GM18498 (cell line): ENCODE results near the gene TOX2.

ENCODE experiments used
- ATAC-seq: cut with Tn5 transposase; IDR thresholded peaks from one replicate; pipeline ENCODE4 v1.9.1; 2021; ENCODE audit warnings: mild to moderate bottlenecking, moderate library complexity; ENCODE audit not compliant: unreplicated experiment

TOX2 gene

GRCh38 chr20:43914311-43915210 lies at the start of gene TOX2:
Gene TOX2, plus strand, starts transcription at chr20:43914852. Its CDS starts 40 bp downstream, at chr20:43914892.
- ATAC-seq, result peak; percentile 62

GRCh38 chr20:43868091-43868490 lies 46.6 kb upstream of the TOX2 start:
- ATAC-seq, result no peak

GRCh38 chr20:43870484-43870883 lies 44.2 kb upstream of the TOX2 start:
- ATAC-seq, result no peak

- ATAC-seq, result no peak
Measured at GRCh38 chr20:43878776-43879175, 35.9 kb upstream of the TOX2 start.

GRCh38 chr20:43893930-43894329 lies 20.7 kb upstream of the TOX2 start:
- no peak for ATAC-seq

- no peak for ATAC-seq
Measured at GRCh38 chr20:43894491-43894890, 20.2 kb upstream of the TOX2 start.

GRCh38 chr20:43895235-43895634 lies 19.4 kb upstream of the TOX2 start:
- no peak for ATAC-seq

- no peak for ATAC-seq
Measured at GRCh38 chr20:43899274-43900120, 15.2 kb upstream of the TOX2 start.

GRCh38 chr20:43900121-43900466 lies 14.6 kb upstream of the TOX2 start:
- no peak for ATAC-seq

GRCh38 chr20:43900496-43900895 lies 14.2 kb upstream of the TOX2 start:
- no peak for ATAC-seq

- ATAC-seq, result no peak
Measured at GRCh38 chr20:43901296-43901695, 13.4 kb upstream of the TOX2 start.

- no peak for ATAC-seq
Measured at GRCh38 chr20:43903953-43904826, 10.5 kb upstream of the TOX2 start.

- no peak for ATAC-seq
Measured at GRCh38 chr20:43904827-43905177, 9.8 kb upstream of the TOX2 start.

GRCh38 chr20:43906505-43907034 lies 8.1 kb upstream of the TOX2 start:
- ATAC-seq, result no peak

GRCh38 chr20:43909211-43909610 lies 5.4 kb upstream of the TOX2 start:
- no peak for ATAC-seq

- no peak for ATAC-seq
Measured at GRCh38 chr20:43909720-43910119, 4.9 kb upstream of the TOX2 start.

GRCh38 chr20:43910564-43910963 lies 4.1 kb upstream of the TOX2 start:
- no peak for ATAC-seq

- ATAC-seq, result no peak
Measured at GRCh38 chr20:43911066-43911465, 3.6 kb upstream of the TOX2 start.

GRCh38 chr20:43913291-43914025 lies 1.2 kb upstream of the TOX2 start:
- no peak for ATAC-seq
